ENCODE results near the gene MTMR2.
"Not testable (repeated sequence)": the region's sequence is repeated elsewhere in the genome, so short reads cannot be mapped to it uniquely, and the experiment has no call there.

The MTMR2 gene

DNA sequence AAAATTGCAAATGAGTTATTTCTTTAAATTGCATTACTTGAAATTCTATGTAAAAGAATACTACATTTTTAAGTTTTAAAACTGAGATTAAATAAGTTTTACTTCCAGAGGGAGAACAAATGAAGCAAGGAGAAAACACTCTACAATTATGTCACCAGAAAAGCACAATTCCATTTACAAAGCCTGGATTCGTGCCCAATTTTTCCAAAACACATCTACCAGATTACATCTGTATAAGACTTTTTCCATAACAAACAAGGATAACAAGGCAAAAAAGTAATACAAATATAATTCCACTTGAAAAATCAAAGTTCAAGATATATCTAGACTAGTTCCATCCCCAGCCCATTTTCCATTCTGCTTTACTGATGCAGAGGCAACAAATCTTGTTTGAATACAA lies 40.5 kb downstream of the MTMR2 start:
- DNase-seq = no peak

DNA sequence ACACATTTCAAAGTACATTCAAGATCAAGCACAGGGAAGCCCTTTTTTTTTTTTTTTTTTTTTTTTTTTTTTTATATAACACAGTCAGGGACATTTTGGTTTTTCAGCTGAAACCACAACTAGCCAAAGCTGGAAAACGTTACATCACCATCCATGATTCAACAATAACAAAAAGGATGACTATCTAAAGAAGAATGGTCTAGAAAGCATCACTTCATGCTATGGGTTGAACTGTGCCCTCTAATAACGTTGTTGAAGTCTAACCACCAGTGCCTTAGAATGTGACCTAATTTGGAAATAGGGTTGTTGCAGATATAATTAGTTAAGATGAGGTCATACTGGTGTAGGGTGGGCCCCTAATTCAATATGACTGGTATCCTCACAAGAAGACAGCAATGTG lies 46.6 kb downstream of the MTMR2 start:
- DNase-seq = no peak

DNA sequence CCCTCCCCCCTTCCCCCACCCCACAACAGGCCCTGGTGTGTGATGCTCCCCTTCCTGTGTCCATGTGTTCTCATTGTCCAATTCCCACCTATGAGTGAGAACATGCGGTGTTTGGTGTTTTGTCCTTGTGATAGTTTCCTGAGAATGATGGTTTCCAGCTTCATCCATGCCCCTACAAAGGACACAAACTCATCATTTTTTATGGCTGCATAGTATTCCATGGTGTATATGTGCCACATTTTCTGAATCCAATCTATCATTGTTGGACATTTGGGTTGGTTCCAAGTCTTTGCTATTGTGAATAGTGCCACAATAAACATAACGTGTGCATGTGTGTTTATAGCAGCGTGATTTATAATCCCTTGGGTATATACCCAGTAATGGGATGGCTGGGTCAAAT lies 53.0 kb downstream of the MTMR2 start:
- DNase-seq = not testable (repeated sequence)

DNA sequence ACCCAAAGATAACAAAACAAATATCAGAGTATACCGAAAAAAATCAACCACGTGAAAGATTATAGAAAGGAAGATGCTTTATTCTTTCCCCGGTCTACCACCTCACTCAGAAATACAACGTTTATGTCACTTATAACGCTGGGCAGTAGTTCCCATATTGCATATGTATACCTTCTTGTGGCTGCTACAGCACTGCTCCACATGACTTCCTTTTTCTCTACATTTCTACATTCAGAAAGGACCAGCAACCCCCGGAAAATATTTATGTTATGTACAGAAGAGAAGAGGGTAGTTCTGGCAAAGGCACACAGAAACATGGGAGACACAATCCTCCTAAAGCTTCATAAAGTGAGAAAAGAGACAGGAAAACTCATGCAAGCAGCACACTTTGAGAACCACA lies 56.8 kb downstream of the MTMR2 start:
- no peak for DNase-seq

DNA sequence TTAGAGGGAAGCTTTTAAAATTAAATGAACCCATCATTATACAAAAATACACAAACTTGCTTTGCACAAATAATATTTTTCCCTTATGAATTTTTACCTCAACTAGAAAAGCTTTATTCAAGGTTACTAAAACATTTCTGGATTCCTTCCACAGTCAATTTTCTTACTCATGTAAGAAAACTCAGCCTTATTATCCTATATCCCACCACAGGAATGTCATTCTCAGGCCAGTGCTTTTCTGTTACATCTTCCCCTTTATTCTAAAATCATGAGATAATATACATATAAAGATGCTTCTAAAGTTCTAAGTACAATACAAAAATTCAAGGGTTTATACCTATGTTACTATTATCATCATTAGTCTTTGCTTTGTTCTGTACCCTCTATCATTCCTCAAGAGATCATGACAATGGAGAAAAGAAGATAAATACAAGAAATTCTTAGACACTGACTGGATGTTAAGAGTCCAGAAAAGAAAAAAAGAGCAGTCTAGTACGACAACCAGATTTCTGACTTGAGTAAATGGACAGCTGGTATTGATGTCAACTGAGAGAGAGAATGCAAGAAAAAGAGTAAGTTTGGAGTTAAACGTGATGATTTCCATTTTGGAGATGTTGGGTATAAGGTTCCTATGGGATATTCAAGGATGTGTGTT lies 60.3 kb downstream of the MTMR2 start:
- DNase-seq = no peak

DNA sequence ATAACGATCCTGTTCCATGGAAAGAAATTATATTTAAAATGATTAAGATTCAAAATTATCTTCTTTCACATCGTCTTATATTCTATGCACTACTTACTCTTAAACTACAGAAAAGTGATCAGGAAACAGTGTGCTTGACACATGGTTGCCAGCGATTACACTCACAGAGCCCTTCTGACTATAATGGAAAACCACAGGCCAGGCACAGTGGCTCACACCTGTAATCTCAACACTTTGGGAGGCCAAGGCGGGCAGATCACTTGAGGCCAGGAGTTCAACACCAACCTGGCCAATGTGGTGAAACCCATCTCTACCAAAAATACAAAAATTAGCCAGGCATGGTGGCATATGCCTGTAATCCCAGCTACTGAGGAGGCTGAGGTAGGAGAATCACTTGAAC lies 63.9 kb downstream of the MTMR2 start:
- not testable (repeated sequence) for DNase-seq

DNA sequence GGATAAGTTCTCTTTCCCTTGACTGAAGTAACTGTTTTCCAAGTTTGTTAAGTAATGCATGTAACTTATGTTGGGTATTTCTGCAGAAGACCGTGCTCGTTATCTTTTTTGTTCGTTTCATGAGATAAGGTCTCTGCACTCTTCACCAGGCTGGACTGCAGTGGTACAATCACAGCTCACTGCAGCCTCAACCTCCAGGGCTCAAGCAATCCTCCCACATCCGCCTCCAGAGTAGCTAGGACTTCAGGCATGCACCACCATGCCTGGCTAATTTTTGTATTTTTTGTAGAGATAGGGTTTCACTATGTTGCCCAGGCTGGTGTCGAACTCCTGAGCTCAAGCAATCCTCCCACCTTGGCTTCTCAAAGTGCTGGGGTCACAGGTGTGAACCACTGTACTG lies 69.5 kb downstream of the MTMR2 start:
- DNase-seq = not testable (repeated sequence)

DNA sequence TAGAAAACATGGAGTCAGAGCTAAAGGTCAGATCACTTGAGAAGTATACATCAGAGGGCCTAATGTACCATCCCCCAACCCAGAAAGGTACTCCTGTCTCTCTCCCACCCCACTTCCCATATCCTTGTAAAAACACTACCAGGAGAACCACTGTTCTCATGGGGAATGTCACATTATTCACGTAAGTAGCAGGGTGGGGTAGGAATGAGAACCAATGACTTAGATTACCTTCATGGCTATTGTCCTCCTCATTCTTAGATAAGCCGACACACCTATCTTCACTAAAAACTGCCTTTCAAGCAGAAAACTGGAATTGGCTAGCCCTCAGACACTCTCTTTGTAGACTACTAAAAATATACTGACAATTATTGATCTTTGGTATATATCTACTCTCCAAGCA lies 70.0 kb downstream of the MTMR2 start:
- DNase-seq = no peak

DNA sequence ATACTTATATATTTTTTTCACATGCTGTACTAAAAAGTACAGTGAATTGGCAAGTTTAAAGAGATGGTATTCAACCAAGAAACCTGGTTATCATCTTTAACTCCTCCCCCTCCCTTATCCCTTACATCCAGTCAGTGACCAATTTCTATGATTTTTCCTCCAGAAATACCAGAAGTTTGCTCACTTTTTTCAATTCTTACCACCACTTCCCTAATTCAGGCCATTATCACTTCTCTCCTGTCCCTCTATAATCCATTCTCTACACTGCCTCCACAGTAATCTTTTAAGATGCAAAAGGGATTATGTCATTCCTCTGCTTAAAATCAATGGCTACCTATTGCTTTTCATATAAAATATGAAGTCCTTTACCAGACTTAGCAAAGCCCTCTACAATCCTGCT lies 70.8 kb downstream of the MTMR2 start:
- no peak for DNase-seq

DNA sequence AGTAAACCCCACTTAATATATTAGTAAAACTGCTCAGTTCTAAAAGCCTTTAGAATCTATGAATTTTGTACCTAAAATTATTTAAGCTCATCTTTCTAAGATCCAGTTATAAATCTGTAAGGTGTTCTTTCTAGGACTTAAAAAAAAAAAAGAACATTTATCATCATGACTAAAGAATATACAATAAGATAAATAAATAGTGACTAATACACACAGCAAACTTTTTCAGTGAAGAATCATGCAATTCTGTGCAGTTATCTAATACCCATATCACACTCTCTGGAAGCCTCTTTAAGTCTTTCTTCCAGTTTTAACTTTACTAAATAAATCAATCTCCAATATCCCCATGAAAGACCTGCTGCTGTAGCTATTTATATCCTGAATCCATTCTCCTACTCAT lies 73.8 kb downstream of the MTMR2 start:
- DNase-seq = no peak

DNA sequence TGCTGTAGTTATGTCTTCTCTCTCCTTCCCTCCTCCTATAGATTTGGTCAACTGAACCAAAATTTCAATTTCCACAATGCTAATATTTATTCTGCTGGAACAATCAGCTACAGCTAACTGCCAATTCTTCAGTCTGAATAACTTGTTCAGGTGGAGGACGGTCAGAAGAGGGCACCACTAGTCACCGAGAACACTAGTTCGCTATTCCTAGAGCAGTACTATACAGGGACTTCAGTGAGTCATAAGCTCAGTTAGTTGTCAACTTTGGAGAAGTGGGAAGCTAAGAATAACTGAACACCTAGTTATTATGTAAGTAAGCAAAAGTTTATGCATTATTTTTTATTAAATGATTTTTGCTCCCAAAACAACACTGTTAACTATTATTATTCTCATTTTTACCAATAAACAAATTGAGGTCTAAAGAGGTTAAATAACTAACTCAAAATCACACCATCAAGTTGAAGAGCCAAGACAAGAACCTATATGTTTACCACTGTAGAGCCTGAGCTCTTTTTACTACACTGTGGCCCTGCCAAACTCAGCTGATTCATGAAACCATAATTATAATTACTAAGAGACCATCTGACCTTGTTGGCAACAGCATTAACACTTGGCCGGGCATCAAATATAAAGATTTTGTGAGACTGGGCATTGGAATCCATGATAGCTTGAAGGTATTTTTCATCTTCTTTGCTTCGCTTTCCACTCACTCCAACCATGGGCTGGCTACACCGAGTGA lies 74.7 kb downstream of the MTMR2 start:
- no peak for DNase-seq

DNA sequence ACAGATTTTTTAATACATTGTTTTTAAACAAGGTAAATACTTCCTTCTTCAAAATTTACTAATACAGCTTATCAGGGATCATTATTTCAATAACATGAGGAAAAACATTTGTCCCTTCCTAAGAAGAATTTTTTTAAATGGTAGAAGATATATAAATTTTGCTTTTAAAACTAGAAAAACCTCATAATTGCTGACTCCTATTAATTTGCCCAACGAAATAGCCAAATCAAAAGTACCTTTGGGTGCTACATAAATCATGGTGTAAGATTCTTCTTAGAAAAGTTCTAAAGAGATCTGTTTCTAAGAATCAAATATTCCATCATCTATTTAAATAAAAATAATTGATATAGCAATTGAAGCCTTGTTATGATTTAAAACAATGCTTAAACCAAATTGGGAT lies 78.7 kb downstream of the MTMR2 start:
- no peak for DNase-seq

DNA sequence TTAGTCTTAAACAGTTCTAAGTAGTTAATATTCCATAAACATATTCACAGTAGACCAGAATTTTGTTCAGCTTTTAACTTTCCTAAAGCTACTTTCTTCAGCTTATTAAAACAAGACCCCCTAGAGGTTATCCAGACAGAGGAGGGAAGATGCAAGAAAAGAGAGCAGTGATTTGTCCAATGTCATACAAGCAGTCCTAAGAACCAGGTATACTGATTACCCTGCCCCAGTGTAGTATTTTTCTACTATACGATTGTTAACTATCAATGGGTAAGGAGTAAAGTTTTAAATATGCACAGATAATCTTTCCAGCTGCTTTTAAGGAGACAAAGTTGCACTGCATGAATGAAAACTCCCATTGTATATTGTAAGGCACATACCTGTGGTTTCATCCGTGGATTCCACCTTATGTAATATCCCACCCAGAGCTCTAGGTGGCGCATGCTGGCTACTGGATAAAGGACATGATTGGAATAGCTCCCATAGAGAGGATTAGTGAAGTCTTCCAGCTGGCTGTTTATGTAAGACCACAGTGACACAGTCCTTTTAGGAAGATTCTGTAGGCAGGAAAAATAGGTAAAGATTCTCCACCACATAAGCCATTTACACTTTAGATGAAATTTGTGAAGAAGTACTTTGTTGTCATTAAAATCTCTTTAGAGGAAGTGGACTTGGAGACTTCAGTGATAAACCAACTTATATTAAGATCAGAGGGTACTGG lies 88.0 kb downstream of the MTMR2 start:
- peak; percentile 34 for DNase-seq

DNA sequence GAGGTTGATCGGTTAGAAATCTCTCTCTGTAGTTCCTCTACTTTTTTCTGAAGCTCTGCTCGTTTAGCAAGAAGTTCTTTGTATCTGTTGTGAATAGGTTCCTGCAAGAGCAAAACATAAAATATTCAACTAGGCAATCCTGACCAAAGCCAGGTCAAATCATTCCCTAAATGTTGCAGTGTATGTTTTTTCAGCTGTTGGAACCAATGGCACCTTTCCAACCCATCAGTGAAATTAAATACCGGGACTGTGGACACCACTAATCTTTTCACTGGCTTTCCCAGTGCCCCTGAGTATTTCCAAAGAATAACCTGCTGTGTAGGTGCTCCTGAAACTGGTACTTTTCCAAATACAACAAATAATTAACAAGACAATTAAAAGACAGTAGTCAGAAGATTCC lies 88.6 kb downstream of the MTMR2 start:
- no peak for DNase-seq

DNA sequence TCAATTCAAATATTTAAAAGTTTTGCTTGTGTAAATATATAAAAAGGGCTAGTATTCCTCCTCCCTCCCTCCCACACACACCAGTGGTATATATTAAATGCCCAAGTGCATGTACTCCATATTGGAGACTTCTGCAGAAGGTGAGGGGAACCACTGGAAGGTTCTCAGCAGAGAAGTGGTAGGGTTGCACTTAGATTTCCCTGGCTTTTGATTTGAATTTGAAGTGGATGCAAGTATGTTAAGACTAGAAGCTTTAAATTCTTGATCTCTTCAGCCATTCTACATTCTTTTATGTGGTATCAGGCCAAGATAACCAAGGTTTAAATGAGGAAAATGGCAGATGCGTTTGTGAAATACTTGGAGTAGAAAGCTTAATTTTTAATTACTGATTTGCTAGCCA lies 90.5 kb downstream of the MTMR2 start:
- no peak for DNase-seq

DNA sequence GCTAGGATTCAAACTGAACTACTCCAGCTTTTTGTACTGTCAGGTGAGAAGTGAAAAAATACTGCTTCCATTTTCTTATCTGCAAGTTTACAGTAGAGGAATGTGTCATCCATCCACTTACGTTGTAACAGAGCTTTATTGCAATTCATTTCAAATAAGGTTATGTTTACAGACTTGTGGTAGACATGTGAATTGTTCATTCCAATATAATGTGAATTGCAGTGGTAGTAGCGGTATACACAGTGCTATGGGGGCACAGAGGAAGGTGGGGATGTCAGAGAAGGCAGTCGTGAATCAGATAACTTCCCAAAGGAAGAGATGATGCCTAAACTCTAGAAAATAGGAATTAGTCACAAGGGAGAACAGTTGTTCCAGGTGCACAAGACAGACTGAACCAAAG lies 91.1 kb downstream of the MTMR2 start:
- no peak for DNase-seq

DNA sequence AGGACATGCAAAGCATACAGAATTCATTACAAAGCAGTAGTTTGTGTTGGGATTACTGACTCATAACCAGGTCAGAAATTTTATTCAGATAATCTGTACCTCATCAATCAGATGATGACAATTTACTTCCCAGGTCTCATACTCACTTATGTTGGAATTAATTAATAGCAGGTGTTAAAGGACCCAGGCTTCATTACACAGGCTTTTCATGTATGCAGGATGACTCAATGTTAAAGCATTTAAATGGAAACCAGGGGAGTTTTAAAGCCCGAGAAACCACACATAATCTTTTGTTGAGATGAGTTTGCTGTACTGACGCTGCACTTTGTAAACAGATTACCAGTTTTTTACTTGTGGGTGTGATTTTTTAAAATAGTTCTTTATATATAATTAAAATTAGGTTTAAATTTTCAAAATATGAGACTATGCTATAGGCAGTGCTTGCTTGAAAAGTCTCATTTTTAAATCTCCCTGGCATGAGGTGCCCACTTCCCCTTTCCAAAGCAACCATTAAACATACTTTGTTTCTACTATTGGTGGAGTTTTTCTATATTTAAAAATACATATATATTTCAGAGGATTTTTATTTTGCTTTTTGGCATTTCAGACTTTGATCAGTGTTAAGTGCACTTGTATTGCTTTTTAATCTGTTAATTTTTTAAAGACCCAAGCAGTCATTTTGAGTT lies 92.6 kb downstream of the MTMR2 start:
- DNase-seq = no peak

DNA sequence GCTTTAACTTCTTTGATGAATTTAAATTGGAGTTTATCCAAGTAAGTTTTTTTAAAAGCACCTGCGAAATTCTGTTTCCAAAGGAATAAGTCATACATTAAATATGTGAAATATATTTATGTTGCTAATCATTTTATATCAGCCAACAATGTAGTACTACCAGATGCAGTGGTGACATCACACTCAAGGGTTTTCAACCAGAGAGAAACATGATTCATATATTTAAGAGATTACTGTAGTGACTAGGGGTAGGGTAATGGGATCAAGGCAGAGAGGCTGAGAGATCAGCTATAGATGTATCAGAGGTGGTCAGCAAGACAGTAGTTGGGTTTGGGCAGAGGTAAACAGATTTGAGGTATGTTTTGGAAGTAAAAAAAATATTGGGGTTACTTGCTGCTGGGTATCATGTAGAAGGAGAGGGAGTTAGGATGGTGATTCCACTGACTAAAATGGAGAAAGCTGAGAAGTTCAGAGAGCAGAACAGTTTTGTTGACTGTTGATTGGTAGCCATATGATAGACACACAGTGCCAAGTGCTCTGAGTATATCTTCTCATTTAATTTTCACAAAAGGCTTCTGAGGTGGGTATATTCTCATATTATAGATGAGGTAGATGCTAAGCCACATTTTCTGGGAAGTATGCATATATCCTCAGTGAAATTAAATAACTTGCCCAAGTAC lies 94.2 kb downstream of the MTMR2 start:
- DNase-seq = no peak

DNA sequence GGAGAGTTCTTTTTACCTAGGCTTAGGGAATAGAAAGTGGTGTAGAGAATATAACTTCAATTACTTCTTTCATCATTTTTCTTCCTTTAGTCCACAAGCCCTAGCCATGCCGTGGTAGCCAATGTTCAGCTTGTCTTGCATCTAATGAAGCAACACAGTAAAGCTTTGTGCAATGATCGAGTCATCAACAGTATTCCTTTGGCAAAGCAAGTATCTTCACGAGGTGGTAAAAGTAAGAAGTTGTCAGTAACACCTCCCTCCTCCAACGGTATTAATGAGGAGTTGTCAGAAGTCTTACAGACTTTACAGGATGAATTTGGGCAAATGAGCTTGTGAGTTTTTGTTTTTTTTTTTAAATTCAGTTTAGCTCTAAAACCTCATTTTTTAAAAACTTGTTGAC lies 96.2 kb downstream of the MTMR2 start:
- DNase-seq = no peak

DNA sequence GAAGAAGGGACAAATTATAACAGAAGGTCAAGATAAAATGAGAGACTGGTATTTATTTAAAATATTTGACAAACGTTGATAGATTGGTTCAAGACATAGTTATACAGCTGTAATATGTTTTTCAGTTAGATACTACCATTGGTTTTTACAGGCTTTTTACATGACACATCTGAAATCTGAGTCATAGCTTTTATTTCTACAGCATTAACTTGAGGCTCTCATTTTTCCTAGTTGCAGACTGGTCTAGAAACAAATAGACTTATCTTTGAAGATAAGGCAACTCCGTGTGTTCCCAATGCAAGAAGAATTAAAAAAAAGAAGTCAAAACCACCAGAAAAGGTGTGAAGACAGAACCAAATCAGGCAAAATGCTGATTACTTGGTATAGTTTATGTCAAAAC lies 102.3 kb downstream of the MTMR2 start:
- no peak for DNase-seq

DNA sequence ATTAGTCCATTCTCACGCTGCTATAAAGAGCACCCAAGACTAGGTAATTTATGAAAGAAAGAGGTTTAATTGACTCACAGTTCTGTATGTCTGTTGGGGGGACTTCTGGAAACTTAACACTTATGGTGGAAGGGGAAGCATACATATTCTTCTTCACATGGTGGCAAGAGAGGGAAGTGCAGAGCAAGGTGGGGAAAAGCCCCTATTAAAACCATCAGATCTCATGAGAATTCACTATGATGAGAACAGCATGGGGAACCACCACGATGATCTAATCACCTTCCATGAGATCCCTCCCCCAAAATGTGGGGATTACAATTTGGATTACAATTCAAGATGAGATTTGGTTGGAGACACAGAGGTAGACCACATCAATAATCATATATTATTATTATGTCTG lies 107.9 kb downstream of the MTMR2 start:
- no peak for DNase-seq

DNA sequence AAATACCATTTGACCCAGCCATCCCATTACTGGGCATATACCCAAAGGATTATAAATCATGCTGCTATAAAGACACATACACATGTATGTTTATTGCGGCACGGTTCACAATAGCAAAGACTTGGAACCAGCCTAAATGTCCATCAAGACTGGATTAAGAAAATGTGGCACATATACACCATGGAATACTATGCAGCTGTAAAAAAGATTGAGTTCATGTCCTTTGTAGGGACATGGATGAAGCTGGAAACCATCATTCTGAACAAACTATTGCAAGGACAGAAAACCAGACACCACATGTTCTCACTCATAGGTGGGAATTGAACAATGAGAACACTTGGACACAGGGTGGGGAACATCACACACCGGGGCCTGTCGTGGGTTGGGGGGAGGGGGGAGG lies 112.9 kb downstream of the MTMR2 start:
- not testable (repeated sequence) for DNase-seq

DNA sequence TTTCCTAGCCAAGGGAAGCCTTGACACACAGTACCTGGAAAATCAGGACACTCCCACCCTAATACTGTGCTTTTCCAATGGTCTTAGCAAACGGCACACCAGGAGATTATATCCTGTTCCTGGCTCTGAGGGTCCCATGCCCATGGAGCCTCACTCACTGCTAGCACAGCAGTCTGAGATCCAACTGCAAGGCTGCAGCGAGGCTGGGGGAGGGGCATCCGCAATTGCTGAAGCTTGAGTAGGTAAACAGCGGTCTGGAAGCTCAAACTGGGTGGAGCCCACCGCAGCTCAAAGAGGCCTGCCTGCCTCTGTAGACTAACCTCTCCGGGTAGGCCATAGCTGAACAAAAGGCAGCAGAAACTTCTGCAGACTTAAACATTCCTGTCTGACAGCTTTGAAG lies 117.4 kb downstream of the MTMR2 start:
- DNase-seq = not testable (repeated sequence)

All from activated CD4-positive, CD25-positive, alpha-beta regulatory T cell treated with anti-CD3 and anti-CD28 coated beads, Interleukin-2, amount 50 U/mL, for 72 hours (primary cell).